HG03460 (cell line): Measurements from ENCODE around the gene MAST4.

Source experiments
- ATAC-seq: cut with Tn5 transposase; IDR thresholded peaks from one replicate; pipeline ENCODE4 v1.9.1; 2021; ENCODE audit not compliant: unreplicated experiment

Gene MAST4

DNA sequence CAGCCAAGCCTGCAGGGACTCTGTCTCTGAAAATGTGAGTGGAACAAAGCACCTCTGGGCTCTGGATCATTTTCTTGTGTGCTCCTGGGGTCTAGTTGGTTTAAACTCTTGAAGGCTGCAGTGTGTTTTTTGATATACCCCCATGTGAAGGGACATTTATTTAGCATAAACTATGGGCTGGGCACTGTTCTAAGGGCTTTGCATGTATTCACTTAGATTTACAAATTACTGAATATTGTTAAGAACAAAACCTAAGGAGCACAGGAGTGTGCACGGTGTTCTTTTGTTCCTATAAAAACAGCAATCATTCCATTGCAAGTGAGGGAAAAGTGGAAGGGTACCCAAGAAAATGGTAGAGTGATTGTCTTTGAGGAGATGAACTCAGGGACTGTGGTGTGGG, 620.4 kb downstream of the MAST4 start:
- ATAC-seq: no peak
